GM23338 (cell line): ENCODE measurements around the gene LRRC8E. TPM values are rescaled to one million over a fixed set of nuclear protein-coding genes. Genes with fewer than 3 reads are reported as not detected.

Source experiments
- ATAC-seq: fragments of 200-7000 bp; cut with Tn5 transposase; 3 replicates; pipeline ENCODE4 v1.9.1; 2020
- DNase-seq: peaks from one replicate; pipeline ENCODE4 v3.0.0-alpha.2; 2015; ENCODE audit warnings: low spot score
- H2AFZ ChIP-seq: fragments of 200-600 bp; sonication (generic); 2 replicates; pipeline ENCODE4 v1.8.0; 2016; ENCODE audit warnings: antibody characterized with exemption, mild to moderate bottlenecking, moderate library complexity
- H3F3A ChIP-seq: fragments of 200-600 bp; sonication (generic); replicated peaks from 2 replicates; pipeline ENCODE4 v1.8.0; 2017; ENCODE audit warnings: antibody characterized with exemption, mixed run types, low read depth
- H3K27ac ChIP-seq: fragments of 200-600 bp; sonication (generic); 2 replicates; pipeline ENCODE4 v1.6.1; 2016; ENCODE audit warnings: low read depth
- H3K27me3 ChIP-seq: fragments of 200-600 bp; sonication (generic); 2 replicates; pipeline ENCODE4 v1.8.0; 2016; ENCODE audit warnings: mild to moderate bottlenecking, mixed run types, moderate library complexity; ENCODE audit not compliant: insufficient read depth
- H3K36me3 ChIP-seq: fragments of 200-600 bp; sonication (generic); 2 replicates; pipeline ENCODE4 v1.8.0; 2016; ENCODE audit warnings: mild to moderate bottlenecking; ENCODE audit not compliant: insufficient read depth
- H3K4me1 ChIP-seq: fragments of 200-600 bp; sonication (generic); 2 replicates; pipeline ENCODE4 v1.8.0; 2016; ENCODE audit warnings: mild to moderate bottlenecking, moderate library complexity; ENCODE audit not compliant: insufficient read depth
- H3K4me2 ChIP-seq: fragments of 200-600 bp; sonication (generic); 2 replicates; pipeline ENCODE4 v1.7.1; 2017; ENCODE audit warnings: mixed run types
- H3K4me3 ChIP-seq: fragments of 200-600 bp; sonication (generic); 2 replicates; pipeline ENCODE4 v1.6.1; 2016; ENCODE audit warnings: mixed run types
- H3K79me2 ChIP-seq: fragments of 200-600 bp; sonication (generic); replicated peaks from 2 replicates; pipeline ENCODE4 v1.8.0; 2017; ENCODE audit warnings: mild to moderate bottlenecking; ENCODE audit not compliant: insufficient read depth
- H3K9me2 ChIP-seq: fragments of 200-600 bp; sonication (generic); 2 replicates; pipeline ENCODE4 v1.8.0; 2017; ENCODE audit not compliant: insufficient read depth
- H4K20me1 ChIP-seq: fragments of 200-600 bp; sonication (generic); replicated peaks from 2 replicates; pipeline ENCODE4 v1.8.0; 2017; ENCODE audit warnings: mild to moderate bottlenecking; ENCODE audit not compliant: insufficient read depth
- H3K27ac Mint-ChIP-seq: 2 replicates; pipeline ENCODE4 v1.8.0; 2020; ENCODE audit warnings: inconsistent platforms, mild to moderate bottlenecking, moderate library complexity, mixed read lengths
- H3K27me3 Mint-ChIP-seq: 3 replicates; pipeline ENCODE4 v1.8.0; 2022; ENCODE audit warnings: low read depth, mild to moderate bottlenecking, moderate library complexity, mixed read lengths, inconsistent platforms; ENCODE audit not compliant: insufficient read depth, poor library complexity
- H3K36me3 Mint-ChIP-seq: 3 replicates; pipeline ENCODE4 v1.8.0; 2021; ENCODE audit warnings: low read depth, mild to moderate bottlenecking, inconsistent platforms, moderate library complexity, mixed read lengths
- H3K4me1 Mint-ChIP-seq: 3 replicates; pipeline ENCODE4 v1.8.0; 2020; ENCODE audit warnings: mild to moderate bottlenecking, inconsistent platforms, mixed read lengths
- H3K4me3 Mint-ChIP-seq: 3 replicates; pipeline ENCODE4 v1.8.0; 2021; ENCODE audit warnings: moderate library complexity, mild to moderate bottlenecking, inconsistent platforms, mixed read lengths
- H3K9me3 Mint-ChIP-seq: 3 replicates; pipeline ENCODE4 v1.8.0; 2020; ENCODE audit warnings: moderate library complexity, mild to moderate bottlenecking, inconsistent platforms, mixed read lengths
- CREB1 ChIP-seq: fragments of 250-450 bp; sonication (Bioruptor Pico); IDR thresholded peaks from 2 replicates; pipeline ENCODE4 v1.5.0; 2020; ENCODE audit warnings: low read depth, mild to moderate bottlenecking, moderate library complexity
- EZH2 ChIP-seq: fragments of 200-600 bp; sonication (generic); IDR thresholded peaks from one replicate; pipeline ENCODE4 v1.8.0; 2017; ENCODE audit warnings: antibody characterized with exemption, mild to moderate bottlenecking, low read depth; ENCODE audit not compliant: unreplicated experiment
- JUNB ChIP-seq: IDR thresholded peaks from one replicate; pipeline ENCODE4 v1.6.1; 2016; ENCODE audit warnings: antibody characterized with exemption; ENCODE audit not compliant: unreplicated experiment
- NANOG ChIP-seq: IDR thresholded peaks from 2 replicates; pipeline ENCODE4 v1.6.1; 2016; ENCODE audit warnings: antibody characterized with exemption, borderline replicate concordance
- POLR2AphosphoS5 ChIP-seq: IDR thresholded peaks from 2 replicates; pipeline ENCODE4 v1.6.1; 2016; ENCODE audit warnings: antibody characterized with exemption, low read depth
- STAT1 ChIP-seq: IDR thresholded peaks from one replicate; pipeline ENCODE4 v1.6.1; 2016; ENCODE audit warnings: antibody characterized with exemption; ENCODE audit not compliant: unreplicated experiment
- ZNF114 ChIP-seq: fragments of 250-450 bp; sonication (Bioruptor Pico); IDR thresholded peaks from 2 replicates; pipeline ENCODE4 v1.5.0; 2020; ENCODE audit warnings: mild to moderate bottlenecking, moderate library complexity
- ZNF331 ChIP-seq: fragments of 250-450 bp; sonication (Bioruptor Pico); IDR thresholded peaks from 2 replicates; pipeline ENCODE4 v1.5.0; 2020; ENCODE audit warnings: low read depth, mild to moderate bottlenecking, moderate library complexity
- polyA plus RNA-seq: library from polyadenylated mRNA; unstranded; fragments of >200 nt; fragmentation: Nextera tagmentation; extraction: Ambion mirVana; gene quantifications from 2 replicates; pipeline ENCODE4 v1.2.1, GENCODE V29; 2016
- total RNA-seq: library from RNA; depleted of rRNA; stranded (reverse); fragments of >200 nt; shearing (Covaris generic); gene quantifications from 2 replicates; pipeline ENCODE4 v1.2.3, GENCODE V29; 2014
- TF ChIP-seq, protein P1 (sequence below), 2 experiments: fragments of 200-600 bp in 1 of 2; sonication (generic) in 1 of 2; conservative IDR thresholded peaks; 2 replicates each; pipeline versions ENCODE4 v1.5.1 to v1.6.1; 2016 to 2017; ENCODE audit warnings: antibody characterized with exemption in 2 of 2, low read depth in 2 of 2, mild to moderate bottlenecking in 2 of 2, moderate library complexity in 1 of 2
- TF ChIP-seq, protein P2 (sequence below): IDR thresholded peaks from 2 replicates; pipeline ENCODE4 v1.6.1; 2016; ENCODE audit warnings: antibody characterized with exemption
- TF ChIP-seq, protein P3 (sequence below): IDR thresholded peaks from one replicate; pipeline ENCODE4 v1.6.1; 2018; ENCODE audit warnings: antibody characterized with exemption; ENCODE audit not compliant: unreplicated experiment

The LRRC8E gene
- total and polyA plus RNA-seq, 2 experiments from 2014 or later: 0.29 to 4.8 TPM

DNA sequence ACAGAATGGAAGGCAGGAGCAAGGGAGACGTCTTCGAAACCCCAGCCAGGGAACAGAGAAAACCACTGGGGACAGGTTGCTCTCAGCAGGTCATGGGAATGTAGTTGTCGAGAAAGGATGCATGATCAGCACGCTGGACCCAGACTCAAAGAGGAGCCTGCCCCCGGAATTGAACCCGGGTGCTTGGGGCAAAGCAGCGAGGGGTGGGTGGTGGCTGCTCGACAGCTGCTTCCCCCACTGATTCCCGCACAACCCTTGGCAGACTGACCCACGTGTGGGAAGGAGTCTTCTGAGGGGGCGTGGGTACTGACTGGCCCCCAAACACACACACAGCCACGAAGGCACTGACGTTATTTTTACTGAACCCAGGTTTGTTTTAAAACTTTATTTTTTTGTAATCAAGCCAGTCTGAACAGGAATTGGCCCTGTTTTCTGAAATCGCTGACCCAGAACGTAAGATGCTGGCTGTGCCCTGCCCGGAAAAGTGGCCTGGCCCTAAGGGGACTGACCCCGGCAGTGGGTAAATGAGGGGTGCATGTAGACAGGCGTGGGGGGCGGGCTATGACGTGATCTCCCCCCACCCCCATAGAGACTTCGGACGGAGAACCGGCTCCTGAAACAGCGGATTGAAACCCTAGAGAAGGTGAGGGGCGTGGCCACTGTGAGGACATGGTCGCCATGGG lies 32.7 kb upstream of the LRRC8E start:
- no peak for ATAC-seq
- H3K27ac Mint-ChIP-seq: no peak overlapping the region
- H3K36me3 ChIP-seq: no peaks in the 10 kb centered on the region

DNA sequence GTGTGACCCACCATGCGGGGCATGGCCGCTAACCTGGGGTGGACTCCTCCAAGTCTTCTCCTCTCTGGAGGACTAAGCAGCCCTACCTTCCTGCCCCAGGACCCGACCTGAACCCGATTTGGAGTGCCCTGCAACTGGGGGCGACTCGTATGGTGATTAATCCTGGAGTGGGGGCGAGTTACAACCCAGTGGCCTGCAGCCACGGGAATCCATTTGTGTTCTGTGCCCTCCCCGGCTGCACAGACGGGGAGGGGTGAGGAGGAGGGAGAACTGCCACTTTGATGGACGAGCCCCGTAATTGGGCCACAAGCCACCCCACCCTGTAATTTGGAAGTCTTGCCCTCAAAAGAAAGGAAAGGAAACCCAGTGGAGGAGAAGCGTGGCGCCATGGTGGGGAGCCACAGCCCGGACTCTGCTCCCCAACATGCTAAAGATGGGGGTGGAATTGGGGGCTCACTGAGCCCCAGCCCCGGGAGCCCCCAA lies 32.2 kb upstream of the LRRC8E start:
- Histone ChIP-seq H3K36me3 (no peaks in the 10 kb centered on the region), H3K4me2 (no peak overlapping the region; the same call in 1 of the 2 replicates), H3K27me3 (peaks cover 8% of the 10 kb centered on the region; the same call in 1 of the 2 replicates), H2AFZ (no peak overlapping the region), H3K79me2 (no peaks in the 10 kb centered on the region), H3K27ac (no peak overlapping the region), H4K20me1 (no peaks in the 10 kb centered on the region), H3F3A (0 out of 2 replicates have a peak, but pooled peaks cover 2% of the 10 kb centered on the region), H3K4me1 (peaks cover 24% of the 10 kb centered on the region; the same call in 1 of the 2 replicates), H3K9me2 (no peaks in the 10 kb centered on the region), H3K4me3 (no peak overlapping the region)
- ATAC-seq (no peak), DNase-seq (no peak)
- peaks cover 25% of the 10 kb centered on the region for H3K27me3 Mint-ChIP-seq
- H3K27ac Mint-ChIP-seq: no peak overlapping the region
- H3K36me3 Mint-ChIP-seq: no peaks in the 10 kb centered on the region; the same call in 2 of the 3 replicates
- H3K4me3 Mint-ChIP-seq: no peak overlapping the region
- no peaks in the 10 kb centered on the region for H3K9me3 Mint-ChIP-seq
- peaks cover 34% of the 10 kb centered on the region for H3K4me1 Mint-ChIP-seq
- TF ChIP-seq, protein P1, sequence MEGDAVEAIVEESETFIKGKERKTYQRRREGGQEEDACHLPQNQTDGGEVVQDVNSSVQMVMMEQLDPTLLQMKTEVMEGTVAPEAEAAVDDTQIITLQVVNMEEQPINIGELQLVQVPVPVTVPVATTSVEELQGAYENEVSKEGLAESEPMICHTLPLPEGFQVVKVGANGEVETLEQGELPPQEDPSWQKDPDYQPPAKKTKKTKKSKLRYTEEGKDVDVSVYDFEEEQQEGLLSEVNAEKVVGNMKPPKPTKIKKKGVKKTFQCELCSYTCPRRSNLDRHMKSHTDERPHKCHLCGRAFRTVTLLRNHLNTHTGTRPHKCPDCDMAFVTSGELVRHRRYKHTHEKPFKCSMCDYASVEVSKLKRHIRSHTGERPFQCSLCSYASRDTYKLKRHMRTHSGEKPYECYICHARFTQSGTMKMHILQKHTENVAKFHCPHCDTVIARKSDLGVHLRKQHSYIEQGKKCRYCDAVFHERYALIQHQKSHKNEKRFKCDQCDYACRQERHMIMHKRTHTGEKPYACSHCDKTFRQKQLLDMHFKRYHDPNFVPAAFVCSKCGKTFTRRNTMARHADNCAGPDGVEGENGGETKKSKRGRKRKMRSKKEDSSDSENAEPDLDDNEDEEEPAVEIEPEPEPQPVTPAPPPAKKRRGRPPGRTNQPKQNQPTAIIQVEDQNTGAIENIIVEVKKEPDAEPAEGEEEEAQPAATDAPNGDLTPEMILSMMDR (conservative IDR thresholded peaks at IDR 0.05; ENCODE audit: low read depth in 2 of 2): no peak
- TF ChIP-seq, protein P2, sequence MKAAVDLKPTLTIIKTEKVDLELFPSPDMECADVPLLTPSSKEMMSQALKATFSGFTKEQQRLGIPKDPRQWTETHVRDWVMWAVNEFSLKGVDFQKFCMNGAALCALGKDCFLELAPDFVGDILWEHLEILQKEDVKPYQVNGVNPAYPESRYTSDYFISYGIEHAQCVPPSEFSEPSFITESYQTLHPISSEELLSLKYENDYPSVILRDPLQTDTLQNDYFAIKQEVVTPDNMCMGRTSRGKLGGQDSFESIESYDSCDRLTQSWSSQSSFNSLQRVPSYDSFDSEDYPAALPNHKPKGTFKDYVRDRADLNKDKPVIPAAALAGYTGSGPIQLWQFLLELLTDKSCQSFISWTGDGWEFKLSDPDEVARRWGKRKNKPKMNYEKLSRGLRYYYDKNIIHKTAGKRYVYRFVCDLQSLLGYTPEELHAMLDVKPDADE: no peak
- TF ChIP-seq EZH2 (no peak), ZNF114 (CRISPR knock-in tag) (no peak), POLR2AphosphoS5 (no peak), STAT1 (no peak)

More for the DNA sequence above, 32.7 kb upstream of the LRRC8E start:
- Histone ChIP-seq H3K9me2 (no peaks in the 10 kb centered on the region), H3K4me1 (peaks cover 19% of the 10 kb centered on the region; the same call in 1 of the 2 replicates), H3K4me2 (no peak overlapping the region), H3F3A (no peaks in the 10 kb centered on the region), H3K27me3 (peaks cover 2% of the 10 kb centered on the region; the same call in 1 of the 2 replicates), H4K20me1 (no peaks in the 10 kb centered on the region), H3K4me3 (no peak overlapping the region), H2AFZ (no peak overlapping the region), H3K79me2 (no peaks in the 10 kb centered on the region), H3K27ac (no peak overlapping the region)
- no peak for DNase-seq
- H3K36me3 Mint-ChIP-seq: no peaks in the 10 kb centered on the region; the same call in 2 of the 3 replicates
- peaks cover 22% of the 10 kb centered on the region for H3K27me3 Mint-ChIP-seq
- TF ChIP-seq NANOG: no peak
- TF ChIP-seq, protein P2: no peak
- TF ChIP-seq STAT1: no peak
- TF ChIP-seq, protein P3, sequence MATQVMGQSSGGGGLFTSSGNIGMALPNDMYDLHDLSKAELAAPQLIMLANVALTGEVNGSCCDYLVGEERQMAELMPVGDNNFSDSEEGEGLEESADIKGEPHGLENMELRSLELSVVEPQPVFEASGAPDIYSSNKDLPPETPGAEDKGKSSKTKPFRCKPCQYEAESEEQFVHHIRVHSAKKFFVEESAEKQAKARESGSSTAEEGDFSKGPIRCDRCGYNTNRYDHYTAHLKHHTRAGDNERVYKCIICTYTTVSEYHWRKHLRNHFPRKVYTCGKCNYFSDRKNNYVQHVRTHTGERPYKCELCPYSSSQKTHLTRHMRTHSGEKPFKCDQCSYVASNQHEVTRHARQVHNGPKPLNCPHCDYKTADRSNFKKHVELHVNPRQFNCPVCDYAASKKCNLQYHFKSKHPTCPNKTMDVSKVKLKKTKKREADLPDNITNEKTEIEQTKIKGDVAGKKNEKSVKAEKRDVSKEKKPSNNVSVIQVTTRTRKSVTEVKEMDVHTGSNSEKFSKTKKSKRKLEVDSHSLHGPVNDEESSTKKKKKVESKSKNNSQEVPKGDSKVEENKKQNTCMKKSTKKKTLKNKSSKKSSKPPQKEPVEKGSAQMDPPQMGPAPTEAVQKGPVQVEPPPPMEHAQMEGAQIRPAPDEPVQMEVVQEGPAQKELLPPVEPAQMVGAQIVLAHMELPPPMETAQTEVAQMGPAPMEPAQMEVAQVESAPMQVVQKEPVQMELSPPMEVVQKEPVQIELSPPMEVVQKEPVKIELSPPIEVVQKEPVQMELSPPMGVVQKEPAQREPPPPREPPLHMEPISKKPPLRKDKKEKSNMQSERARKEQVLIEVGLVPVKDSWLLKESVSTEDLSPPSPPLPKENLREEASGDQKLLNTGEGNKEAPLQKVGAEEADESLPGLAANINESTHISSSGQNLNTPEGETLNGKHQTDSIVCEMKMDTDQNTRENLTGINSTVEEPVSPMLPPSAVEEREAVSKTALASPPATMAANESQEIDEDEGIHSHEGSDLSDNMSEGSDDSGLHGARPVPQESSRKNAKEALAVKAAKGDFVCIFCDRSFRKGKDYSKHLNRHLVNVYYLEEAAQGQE: no peak
- no peak for TF ChIP-seq EZH2
- TF ChIP-seq JUNB: no peak
- no peak for TF ChIP-seq CREB1 (CRISPR knock-in tag)
- no peak for TF ChIP-seq ZNF114 (CRISPR knock-in tag)
- TF ChIP-seq ZNF331 (CRISPR knock-in tag): no peak
- TF ChIP-seq POLR2AphosphoS5: no peak
- H3K4me3 Mint-ChIP-seq: no peak overlapping the region; the same call in 2 of the 3 replicates
- no peaks in the 10 kb centered on the region for H3K9me3 Mint-ChIP-seq
- H3K4me1 Mint-ChIP-seq: peaks cover 28% of the 10 kb centered on the region
